ENCODE data around the gene PNLDC1.

Gene PNLDC1, protein sequence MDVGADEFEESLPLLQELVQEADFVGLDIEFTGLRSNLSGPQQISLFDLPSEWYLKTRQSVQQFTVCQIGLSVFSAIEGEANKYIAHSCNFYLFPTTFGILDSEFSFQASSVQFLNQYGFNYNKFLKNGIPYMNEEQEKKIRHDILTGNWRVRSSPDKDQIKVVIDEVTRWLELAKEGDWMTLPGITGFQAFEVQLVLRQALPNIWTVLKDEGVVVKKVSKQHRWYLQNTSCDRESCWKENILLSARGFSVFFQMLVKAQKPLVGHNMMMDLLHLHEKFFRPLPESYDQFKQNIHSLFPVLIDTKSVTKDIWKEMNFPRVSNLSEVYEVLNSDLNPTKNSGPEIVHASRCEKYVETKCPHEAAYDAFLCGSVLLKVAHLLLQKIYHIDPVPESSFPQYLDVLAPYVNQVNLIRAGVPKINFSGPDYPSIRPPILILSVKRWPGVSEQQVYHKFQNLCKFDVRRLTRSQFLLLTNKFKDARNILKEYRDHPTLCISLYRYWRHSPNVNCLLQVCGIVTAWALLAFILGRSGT

DNA sequence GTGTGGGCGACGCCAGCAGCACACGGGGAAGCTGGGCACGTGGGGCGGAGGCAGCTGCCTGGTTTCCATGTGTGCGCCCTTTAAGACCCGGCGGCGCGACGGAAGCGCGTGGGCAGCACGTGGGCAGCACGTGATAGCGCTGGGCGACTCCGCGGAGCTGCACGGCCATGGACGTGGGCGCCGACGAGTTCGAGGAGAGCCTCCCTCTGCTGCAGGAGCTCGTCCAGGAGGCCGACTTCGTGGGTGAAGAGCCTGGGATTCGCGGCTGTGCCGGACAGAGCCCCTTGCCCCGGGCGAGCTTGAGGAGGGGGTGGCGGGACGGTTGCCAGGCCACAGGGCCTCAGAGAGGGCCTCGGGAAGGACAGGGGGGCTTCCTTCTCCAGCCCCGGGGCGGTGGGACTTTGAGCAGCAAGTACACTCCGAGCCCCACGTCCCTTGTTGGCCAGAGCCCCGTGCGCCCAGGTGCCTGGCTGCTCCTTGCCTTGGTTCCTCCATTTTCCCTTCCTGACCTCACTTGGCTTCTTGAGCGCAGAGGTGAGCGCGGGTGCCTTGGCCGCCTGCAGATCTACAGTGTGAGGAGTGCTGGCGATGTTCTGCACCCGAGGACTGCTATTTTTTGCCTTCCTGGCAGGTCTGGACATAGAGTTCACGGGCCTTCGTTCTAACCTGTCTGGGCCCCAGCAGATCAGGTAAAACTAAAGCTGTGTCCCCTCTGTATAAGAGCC is at the start of gene PNLDC1:
Gene PNLDC1 (plus strand): TSS at position 136 of the 725 bp plus-strand sequence. CDS start 32 bp downstream, at position 168.
- DNase-seq = no peak

DNA sequence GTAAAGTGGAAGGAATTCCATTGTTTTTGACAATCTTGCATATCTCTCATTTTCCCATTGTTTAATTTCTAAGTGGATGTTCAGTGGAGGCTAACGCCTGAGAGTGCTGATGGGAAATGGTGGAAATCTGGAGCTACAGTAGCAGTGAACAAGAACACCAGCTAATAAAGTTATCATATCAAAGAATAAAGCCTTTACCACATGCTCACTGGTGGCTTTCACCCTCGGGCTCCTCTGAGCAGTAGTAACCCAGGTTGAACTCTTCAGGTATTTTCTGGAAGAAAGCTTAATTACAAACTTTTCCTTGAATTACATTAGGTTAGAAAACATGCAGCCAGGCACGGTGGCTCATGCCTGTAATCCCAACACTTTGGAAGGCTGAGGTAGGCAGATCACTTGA is 48.6 kb upstream of the PNLDC1 start:
- no peak for DNase-seq

DNA sequence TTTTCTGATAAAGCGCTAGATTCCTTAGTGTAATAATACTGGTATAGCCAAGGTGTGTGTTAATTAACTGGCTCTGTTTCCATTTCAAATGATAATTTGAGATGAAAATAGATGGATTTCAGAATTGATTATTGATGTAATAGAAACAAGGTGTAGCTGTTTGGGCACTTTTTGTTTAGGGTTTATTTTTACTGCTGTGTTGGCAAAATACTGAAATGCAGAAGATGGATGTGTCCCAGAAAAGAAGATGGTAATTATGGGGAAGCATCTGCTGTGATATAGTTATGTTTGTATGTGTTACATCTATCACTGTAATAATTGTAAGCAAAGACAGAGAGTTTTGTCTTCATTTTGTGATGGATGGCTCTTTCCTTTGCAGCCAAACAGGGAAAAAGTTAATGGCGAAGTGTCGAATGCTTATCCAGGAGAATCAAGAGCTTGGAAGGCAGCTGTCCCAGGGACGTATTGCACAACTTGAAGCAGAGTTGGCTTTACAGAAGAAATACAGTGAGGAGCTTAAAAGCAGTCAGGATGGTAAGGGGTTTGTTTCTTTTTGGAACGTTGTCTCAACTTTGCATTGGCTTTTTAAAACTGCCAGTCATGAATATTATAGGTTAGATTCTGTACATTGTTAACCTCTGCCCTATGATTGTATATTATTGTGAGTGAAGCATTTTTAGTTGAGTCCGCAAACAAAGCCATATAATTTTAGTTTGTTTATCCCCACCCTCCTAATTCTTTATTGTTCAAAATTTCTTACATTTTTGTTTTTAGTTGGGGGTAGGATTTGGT is 46.8 kb upstream of the PNLDC1 start:
- no peak for DNase-seq

GRCh38 chr6:159754401-159754800 is 45.7 kb upstream of the PNLDC1 start:
- no peak for DNase-seq

DNA sequence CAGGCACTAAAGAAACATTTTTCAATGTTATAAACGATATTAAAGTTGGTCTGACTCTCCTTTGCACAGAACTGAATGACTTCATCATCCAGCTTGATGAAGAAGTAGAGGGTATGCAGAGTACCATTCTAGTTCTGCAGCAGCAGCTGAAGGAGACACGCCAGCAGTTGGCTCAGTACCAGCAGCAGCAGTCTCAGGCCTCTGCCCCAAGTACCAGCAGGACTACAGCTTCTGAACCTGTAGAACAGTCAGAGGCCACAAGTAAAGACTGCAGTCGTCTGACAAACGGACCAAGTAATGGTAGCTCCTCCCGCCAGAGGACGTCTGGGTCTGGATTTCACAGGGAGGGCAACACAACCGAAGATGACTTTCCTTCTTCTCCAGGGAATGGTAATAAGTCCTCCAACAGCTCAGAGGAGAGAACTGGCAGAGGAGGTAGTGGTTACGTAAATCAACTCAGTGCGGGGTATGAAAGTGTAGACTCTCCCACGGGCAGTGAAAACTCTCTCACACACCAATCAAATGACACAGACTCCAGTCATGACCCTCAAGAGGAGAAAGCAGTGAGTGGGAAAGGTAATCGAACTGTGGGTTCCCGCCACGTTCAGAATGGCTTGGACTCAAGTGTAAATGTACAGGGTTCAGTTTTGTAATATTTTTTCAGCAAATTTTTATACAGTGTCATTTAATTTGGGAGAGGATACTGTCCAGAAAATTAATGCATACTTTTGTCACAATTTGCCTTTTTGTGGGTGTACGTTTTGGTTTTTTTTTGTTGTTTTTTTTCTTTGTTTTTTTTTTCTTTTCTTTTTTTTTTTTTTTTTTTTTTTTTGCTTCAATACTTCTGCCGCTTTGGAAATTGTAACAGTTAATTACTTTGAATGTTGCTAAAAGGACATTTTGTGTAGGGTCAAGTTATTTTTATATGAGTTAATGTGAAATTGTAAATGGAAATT is 44.8 kb upstream of the PNLDC1 start:
- DNase-seq = no peak

- no peak for DNase-seq
Measured at GRCh38 chr6:159756508-159756907, 43.6 kb upstream of the PNLDC1 start.

DNA sequence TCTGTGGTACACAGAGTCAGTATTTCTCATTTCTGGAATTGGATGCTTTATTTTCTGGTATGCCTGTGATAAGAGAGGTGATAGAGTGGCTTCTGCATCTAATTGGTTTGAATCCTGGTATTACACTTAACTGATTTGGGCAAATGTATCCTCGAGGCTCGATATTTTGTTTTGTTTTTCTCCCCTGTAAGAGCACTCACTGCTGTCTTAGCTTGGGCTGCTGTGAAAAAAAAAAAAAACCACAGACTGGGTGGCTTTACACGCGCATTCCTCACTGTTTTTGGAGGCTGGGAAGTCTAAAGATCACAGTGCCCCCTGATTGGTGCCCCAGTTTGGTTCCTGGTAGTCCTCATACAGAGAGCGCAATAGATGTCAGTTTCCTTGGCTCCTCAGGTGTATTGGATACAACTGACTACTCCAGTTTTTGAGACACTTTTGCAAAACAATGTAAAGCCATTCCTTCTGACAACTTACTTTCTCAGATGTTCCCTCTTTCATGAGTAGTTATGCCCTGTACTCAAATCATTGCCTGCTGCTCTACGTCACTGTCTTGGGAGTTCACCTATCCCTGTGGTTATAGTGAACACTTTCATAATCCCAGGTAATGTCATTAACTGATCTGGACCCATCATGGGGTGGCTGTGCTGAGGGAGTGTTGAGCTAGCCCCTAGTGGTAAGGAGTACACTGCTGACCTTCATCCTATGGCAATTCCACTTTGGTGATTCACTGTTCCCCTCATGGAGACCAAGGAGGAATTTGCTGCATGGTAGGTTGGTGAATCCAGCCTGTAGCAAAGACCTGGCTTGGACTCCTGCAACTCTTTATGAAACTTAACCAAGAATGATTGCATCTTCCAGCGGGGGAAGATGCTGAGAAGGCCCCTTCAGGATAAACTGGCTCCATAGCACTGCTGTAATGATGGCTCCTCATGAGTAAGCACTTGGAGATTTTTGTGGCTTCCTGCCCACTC is 41.8 kb upstream of the PNLDC1 start:
- DNase-seq = no peak

GRCh38 chr6:159759645-159760044 is 40.4 kb upstream of the PNLDC1 start:
- DNase-seq = no peak

DNA sequence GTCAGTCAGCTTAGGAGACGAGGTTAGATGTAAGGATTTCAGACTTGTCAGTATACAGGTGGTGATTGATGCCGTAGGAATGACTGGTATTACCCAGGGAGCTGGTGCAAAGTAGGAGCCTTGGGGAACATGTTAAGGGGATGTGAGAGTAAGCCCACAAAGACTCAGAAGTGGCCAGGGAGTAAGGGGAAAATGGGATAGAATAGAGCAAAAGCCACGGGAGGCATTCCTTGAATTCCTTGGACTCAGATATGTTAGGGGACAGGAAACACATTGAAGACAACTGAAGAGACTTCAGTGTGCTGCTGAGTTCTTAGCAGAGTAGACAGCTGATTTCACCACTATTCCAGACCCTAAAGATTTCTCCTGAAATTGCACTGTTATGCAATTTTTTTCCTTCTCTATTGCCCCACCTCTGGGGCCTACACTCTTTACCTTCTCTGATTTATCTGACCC is 39.4 kb upstream of the PNLDC1 start:
- DNase-seq = no peak

DNA sequence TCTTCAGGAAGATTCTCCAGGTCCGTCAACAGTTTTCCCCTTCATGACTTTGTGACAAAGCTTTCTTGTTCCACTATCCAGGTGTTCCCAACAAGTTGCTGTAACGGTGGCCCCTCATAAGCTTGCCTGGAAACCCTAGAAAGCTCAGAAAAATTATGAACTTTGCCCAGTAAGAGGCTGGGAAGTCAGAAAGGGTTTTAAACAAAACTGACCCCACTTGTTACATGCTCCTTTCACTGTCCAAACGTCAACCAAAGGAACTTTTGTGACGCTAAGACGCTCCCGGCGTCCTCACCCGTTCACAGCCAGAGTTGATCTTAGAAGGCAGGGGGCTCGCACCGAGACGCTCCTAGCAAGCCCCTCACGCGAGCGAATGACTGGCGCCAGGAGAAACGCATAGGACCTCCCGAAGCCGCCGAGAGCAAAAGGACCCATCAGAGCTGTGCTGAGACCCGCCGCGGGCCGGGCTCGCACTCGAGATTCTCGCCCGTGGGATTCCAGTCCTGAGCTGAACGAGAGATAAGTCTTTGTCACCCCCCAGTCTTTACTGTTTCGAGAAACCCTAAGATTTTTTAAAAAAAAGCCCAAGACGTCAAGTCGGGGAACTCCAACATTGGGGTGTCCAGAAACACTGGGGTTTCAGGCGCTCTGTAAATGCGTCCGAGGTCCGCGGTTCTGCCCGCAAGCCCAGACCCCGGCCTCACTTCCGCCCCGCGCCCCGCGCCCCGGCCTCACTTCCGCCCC is 38.8 kb upstream of the PNLDC1 start:
- peak; percentile 40 to 49 for DNase-seq

DNA sequence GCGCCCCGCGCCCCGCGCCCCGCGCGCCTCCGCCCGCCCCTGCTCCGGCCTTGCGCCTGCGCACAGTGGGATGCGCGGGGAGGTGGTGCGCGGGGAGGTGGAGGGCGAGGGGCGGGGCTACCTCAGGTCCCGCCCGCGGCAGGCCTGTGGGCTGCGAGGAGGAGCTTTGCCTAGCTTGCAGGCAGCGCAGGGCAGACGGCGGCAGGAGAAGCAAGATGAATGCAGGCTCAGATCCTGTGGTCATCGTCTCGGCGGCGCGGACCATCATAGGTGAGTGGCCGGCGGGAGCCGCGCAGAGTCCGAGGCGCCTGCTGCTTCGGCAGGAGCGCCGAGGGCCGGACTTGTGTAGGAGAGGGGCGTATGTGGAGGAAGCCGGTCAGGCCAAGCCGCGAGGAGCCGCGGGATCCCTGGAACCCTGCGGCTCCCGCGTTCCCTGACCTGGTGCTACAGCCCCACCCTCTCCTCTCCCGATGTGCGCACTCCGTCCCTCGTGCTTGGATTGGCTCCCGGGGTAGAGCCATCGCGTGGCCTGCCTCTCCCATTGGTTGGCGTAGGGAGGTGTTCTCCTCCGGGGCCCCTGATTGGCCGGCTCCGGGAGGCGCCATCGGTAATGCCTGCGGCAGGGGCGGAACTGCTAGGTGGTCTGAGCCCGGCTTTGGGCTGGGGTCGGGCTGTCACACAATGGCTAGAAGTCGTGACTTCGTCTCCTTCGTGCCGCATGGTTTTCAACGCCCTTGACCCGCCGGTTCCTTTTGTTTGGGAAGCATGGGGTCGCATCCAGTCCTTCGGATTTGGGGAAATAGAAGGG is 38.0 kb upstream of the PNLDC1 start, which contains the start of gene ACAT2:
Gene ACAT2 (plus strand): TSS at position 173 of the 808 bp plus-strand sequence. CDS start 43 bp downstream, at position 216.
- DNase-seq = peak; percentile 97 to 99

GRCh38 chr6:159762681-159763293 is 37.3 kb upstream of the PNLDC1 start:
- peak in 1 of 2 experiments; percentile 29 for DNase-seq

DNA sequence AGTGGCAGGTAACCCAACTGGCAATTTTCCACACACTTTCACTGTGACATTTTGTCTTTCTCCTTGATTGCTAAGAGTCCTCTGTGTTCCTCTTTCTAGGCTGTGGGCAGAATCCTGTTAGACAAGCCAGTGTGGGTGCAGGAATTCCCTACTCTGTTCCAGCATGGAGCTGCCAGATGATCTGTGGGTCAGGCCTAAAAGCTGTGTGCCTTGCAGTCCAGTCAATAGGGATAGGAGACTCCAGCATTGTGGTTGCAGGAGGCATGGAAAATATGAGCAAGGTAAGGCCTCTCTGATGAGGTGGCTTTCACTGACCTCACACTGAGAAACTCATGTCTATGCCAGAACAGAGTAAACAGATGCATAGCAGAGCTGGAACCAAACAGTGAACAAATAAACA is 33.2 kb upstream of the PNLDC1 start:
- no peak for DNase-seq

GRCh38 chr6:159769470-159769869 is 30.6 kb upstream of the PNLDC1 start:
- DNase-seq = no peak

GRCh38 chr6:159772196-159772595 is 27.9 kb upstream of the PNLDC1 start:
- DNase-seq = no peak

DNA sequence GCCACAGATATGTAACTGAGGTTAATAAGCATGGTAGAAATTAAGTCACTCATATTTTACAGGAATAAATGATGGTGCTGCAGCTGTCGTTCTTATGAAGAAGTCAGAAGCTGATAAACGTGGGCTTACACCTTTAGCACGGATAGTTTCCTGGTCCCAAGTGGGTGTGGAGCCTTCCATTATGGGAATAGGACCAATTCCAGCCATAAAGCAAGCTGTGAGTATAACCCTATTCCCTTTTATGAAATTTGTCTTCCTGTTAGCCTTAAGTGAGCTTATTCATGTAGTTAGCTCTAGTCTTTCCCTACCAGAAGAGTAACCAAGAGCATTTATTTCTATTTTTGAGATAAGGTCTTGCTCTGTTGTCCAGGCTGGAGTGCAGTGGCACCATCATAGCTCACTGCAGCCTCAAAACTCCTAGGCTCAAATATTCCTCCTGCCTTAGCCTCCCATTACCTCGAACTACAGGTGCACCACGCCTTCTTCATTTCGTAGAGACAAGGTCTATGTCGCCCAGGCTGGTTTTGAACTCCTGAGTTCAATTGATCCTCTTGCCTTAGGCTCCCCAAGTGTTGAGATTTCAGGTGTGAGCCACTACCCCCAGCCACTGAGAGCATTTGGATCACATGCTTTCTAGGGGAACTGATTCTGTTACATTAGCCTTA is 22.7 kb upstream of the PNLDC1 start:
- DNase-seq = no peak

GRCh38 chr6:159778131-159778530 is 21.9 kb upstream of the PNLDC1 start:
- DNase-seq = no peak

Measured in NCI-H524 (cell line).